Panc1 (cell line): ENCODE measurements around the gene VSNL1. TPM values are rescaled to one million over a fixed set of nuclear protein-coding genes. Genes with fewer than 3 reads are reported as not detected.

ENCODE experiments used
- ATAC-seq: fragments of 200-7000 bp; cut with Tn5 transposase; 2 replicates; pipeline ENCODE4 v1.9.1; 2020; ENCODE audit warnings: mild to moderate bottlenecking, moderate library complexity
- BruUV-seq: library from RNA; stranded (reverse); fragments of 400-500 nt; replicated peaks from 2 replicates; lab custom pipeline; 2021; lab: Mats Ljungman, UMichigan
- CTCF ChIA-PET: fragments of 300-600 bp; sonication (Branson Sonifier 250); formaldehyde crosslinking; loops from one replicate; lab custom pipeline; 2022; ENCODE audit warnings: antibody characterized with exemption; lab: Charles Lee
- POLR2A ChIA-PET: fragments of 300-600 bp; sonication (Branson Sonifier 250); formaldehyde crosslinking; loops from one replicate; lab custom pipeline; 2022; ENCODE audit warnings: antibody characterized with exemption; lab: Charles Lee
- DNase-seq: peaks from one replicate; pipeline ENCODE4 v3.0.0-alpha.2; 2010; ENCODE audit warnings: low read depth, low spot score
- H3K27ac ChIP-seq: 2 replicates; pipeline ENCODE4 v1.5.1; 2011; ENCODE audit warnings: mild to moderate bottlenecking, low read length, inconsistent platforms
- H3K27me3 ChIP-seq: fragments of 200-500 bp; sonication (Bioruptor generic); 2 replicates; pipeline ENCODE4 v1.6.0; 2014; ENCODE audit warnings: low read length, inconsistent platforms; ENCODE audit not compliant: control insufficient read depth, insufficient read depth
- H3K36me3 ChIP-seq: fragments of 200-500 bp; sonication (Bioruptor generic); 2 replicates; pipeline ENCODE4 v1.5.1; 2014; ENCODE audit warnings: inconsistent platforms, mild to moderate bottlenecking, low read length, moderate library complexity; ENCODE audit not compliant: control insufficient read depth, insufficient read depth
- H3K4me1 ChIP-seq: 2 replicates; pipeline ENCODE4 v1.5.1; 2011; ENCODE audit warnings: inconsistent platforms, mild to moderate bottlenecking, low read length, moderate library complexity; ENCODE audit not compliant: control insufficient read depth, insufficient read depth
- H3K4me3 ChIP-seq, 2 experiments: 2 replicates each; pipeline ENCODE4 v1.5.1; 2011 to 2012; ENCODE audit warnings: low read depth in 2 of 2, low read length in 2 of 2, mild to moderate bottlenecking in 2 of 2, inconsistent platforms in 1 of 2, moderate library complexity in 1 of 2
- H3K9me3 ChIP-seq: fragments of 200-500 bp; sonication (Bioruptor generic); 2 replicates; pipeline ENCODE4 v1.5.1; 2014; ENCODE audit warnings: low read depth, mild to moderate bottlenecking, inconsistent platforms, low read length, moderate library complexity; ENCODE audit not compliant: control insufficient read depth, insufficient read depth
- POLR2AphosphoS5 ChIP-seq: IDR thresholded peaks from 2 replicates; pipeline ENCODE4 v1.6.1; 2012; ENCODE audit warnings: mild to moderate bottlenecking, low read depth, low read length, moderate library complexity
- REST ChIP-seq, 2 experiments: IDR thresholded peaks; 2 replicates each; pipeline ENCODE4 v1.6.1; 2011 to 2012; ENCODE audit warnings: low read depth in 2 of 2, control low read depth in 1 of 2, low read length in 1 of 2, mild to moderate bottlenecking in 1 of 2, moderate library complexity in 1 of 2; ENCODE audit not compliant: insufficient read depth in 1 of 2
- SIN3A ChIP-seq: IDR thresholded peaks from 2 replicates; pipeline ENCODE4 v1.6.1; 2012; ENCODE audit warnings: low read depth, mild to moderate bottlenecking, low read length, moderate library complexity, borderline replicate concordance; ENCODE audit not compliant: insufficient read depth
- TCF7L2 ChIP-seq: IDR thresholded peaks from 2 replicates; pipeline ENCODE4 v1.6.1; 2011; ENCODE audit warnings: mild to moderate bottlenecking, low read depth, low read length, inconsistent platforms
- in situ Hi-C: cut with HindIII; loops from 2 replicates; pipeline ENCODE4 v1.10.0; 2016; ENCODE audit warnings: low sequenced_read_pairs, low pct_unique_long_range_greater_than_20kb
- intact Hi-C: fragments of 100-400 bp; cut with micrococcal nuclease; formaldehyde crosslinking; loops from one replicate; pipeline ENCODE4 v1.10.0; 2022; ENCODE audit not compliant: unreplicated experiment
- total RNA-seq: library from RNA; stranded (reverse); gene quantifications from one replicate; pipeline ENCODE4 v1.2.1, GENCODE V29; 2021; ENCODE audit not compliant: unreplicated experiment
- TF ChIP-seq, protein P1 (sequence below): fragments of 450-650 bp; IDR thresholded peaks from 2 replicates; pipeline ENCODE4 v1.5.1; 2017; ENCODE audit warnings: mild to moderate bottlenecking

Gene VSNL1
- total RNA-seq, 1 experiment from 2014 or later: not detected

DNA sequence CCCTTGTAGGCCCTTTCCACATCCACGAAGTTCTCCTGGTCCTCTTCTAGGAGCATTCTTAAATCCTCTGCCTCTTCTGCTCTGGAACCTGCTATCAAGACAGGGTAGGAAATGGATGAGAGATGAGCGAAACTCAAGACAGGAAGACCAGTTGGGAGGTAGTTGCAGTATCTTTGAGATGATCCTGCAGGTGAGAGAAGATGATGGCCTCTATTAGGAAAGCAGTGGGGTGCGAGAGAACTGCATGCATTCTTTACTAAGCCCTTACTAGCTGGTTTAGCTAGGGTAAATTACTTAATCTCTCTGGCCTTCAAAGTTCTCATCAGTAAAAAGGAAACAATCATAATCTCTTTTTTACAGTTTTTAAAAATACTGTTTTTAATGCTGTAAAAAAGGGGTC is 47.0 kb downstream of the VSNL1 start:
- intact Hi-C loops (no loop called here), in situ Hi-C loops (no loop called here)
- CTCF ChIA-PET: no interaction called here
- BruUV-seq: no TSS peak
- Histone ChIP-seq H3K36me3 (no peaks in the 10 kb centered on the region), H3K9me3 (no peaks in the 10 kb centered on the region), H3K4me1 (no peaks in the 10 kb centered on the region), H3K4me3 (no peak overlapping the region), H3K27me3 (peaks cover 2% of the 10 kb centered on the region; the same call in 1 of the 2 replicates), H3K27ac (no peak overlapping the region)
- TF ChIP-seq, protein P1, sequence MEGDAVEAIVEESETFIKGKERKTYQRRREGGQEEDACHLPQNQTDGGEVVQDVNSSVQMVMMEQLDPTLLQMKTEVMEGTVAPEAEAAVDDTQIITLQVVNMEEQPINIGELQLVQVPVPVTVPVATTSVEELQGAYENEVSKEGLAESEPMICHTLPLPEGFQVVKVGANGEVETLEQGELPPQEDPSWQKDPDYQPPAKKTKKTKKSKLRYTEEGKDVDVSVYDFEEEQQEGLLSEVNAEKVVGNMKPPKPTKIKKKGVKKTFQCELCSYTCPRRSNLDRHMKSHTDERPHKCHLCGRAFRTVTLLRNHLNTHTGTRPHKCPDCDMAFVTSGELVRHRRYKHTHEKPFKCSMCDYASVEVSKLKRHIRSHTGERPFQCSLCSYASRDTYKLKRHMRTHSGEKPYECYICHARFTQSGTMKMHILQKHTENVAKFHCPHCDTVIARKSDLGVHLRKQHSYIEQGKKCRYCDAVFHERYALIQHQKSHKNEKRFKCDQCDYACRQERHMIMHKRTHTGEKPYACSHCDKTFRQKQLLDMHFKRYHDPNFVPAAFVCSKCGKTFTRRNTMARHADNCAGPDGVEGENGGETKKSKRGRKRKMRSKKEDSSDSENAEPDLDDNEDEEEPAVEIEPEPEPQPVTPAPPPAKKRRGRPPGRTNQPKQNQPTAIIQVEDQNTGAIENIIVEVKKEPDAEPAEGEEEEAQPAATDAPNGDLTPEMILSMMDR: no peak
- no peak for TF ChIP-seq SIN3A
- TF ChIP-seq TCF7L2: no peak
- no peak for TF ChIP-seq REST (IDR thresholded peaks at IDR 0.05; ENCODE audit: insufficient read depth in 1 of 2, low read depth in 2 of 2, low read length in 1 of 2)
- no peak for TF ChIP-seq POLR2AphosphoS5
- POLR2A ChIA-PET: no interaction called here
- ATAC-seq (no peak), DNase-seq (no peak)

DNA sequence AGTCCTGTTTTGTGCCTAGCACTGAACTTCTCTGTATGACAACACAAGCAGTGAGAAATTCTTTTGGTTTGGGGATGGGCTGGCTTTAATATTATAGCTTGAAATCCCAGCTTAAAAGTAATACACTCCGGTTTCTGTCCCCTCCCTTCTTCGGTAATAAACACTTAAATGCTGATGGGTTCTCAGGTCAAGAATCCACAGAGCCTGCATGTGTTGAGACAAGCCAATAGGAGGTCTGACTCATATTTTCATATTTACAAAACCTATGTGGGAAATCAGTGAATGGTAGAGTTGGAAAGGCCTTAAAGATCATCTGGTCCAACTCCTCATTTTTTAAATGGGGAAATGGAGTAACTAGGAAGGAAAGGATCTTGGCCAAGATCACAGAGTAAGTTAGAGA is 47.5 kb downstream of the VSNL1 start:
- in situ Hi-C loops: no loop called here

More for the DNA sequence above, 47.5 kb downstream of the VSNL1 start:
- no peak for ATAC-seq
- no peaks in the 10 kb centered on the region for H3K9me3 ChIP-seq
- H3K36me3 ChIP-seq: no peaks in the 10 kb centered on the region
- H3K4me1 ChIP-seq: no peaks in the 10 kb centered on the region
- ChIA-PET POLR2A (no interaction called here), CTCF (no interaction called here)
- no peak overlapping the region for H3K4me3 ChIP-seq
- intact Hi-C loops: no loop called here
- no peak overlapping the region for H3K27ac ChIP-seq
- TF ChIP-seq, protein P1: no peak
- TF ChIP-seq SIN3A (no peak), POLR2AphosphoS5 (no peak)
- DNase-seq: no peak
- no TSS peak for BruUV-seq
- peaks cover 2% of the 10 kb centered on the region; the same call in 1 of the 2 replicates for H3K27me3 ChIP-seq
